ENCODE results near the gene TERT.

TERT gene

GRCh38 chr5:1259806-1260480 is 34.9 kb downstream of the TERT start:
- no peak for DNase-seq (ENCODE audit: low read depth in 2 of 2)

GRCh38 chr5:1257841-1258240 is 37.0 kb downstream of the TERT start:
- no peak for DNase-seq (ENCODE audit: low read depth in 2 of 2)

DNA sequence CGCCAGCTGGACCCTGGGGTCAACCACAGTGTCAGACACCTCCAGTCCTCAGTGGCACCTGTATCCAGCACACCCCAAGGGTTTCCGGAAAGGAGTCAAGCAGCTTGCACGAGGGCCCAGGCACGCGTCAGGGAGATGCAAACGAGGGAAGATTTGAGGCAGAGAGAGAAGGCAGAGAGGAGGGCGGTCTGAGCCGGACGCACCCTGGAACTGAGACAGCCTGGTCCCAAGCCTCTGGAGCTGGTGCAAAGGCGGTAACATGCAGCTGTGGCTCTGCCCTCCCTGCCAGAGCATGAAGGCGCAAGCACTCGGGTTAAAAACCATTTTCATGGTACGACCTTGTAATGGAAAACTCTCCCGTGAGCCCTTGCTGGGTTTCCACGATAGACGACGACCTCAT is 37.5 kb downstream of the TERT start:
- DNase-seq (ENCODE audit: low read depth in 2 of 2): no peak

GRCh38 chr5:1256776-1257175 is 38.1 kb downstream of the TERT start:
- DNase-seq (ENCODE audit: low read depth in 2 of 2): no peak

DNA sequence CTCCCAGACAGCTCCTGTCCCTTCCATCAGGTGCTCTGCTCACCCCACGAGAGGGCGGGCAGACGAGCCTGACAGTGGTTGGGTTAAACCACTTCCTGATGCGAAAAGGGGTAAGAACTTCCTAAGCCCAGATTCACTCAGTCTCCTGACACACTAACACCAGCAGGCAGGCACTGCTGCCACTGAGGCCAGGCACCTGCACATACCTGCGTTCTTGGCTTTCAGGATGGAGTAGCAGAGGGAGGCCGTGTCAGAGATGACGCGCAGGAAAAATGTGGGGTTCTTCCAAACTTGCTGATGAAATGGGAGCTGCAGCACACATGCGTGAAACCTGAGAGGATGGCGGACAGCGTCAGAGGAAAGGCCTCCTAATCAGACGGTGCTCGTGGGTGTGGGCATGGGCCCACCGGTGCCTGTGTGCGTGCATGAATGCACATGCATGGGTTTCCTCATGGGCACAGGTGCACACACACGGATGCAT is 39.7 kb downstream of the TERT start:
- DNase-seq (ENCODE audit: low read depth in 2 of 2): no peak

- DNase-seq (ENCODE audit: low read depth in 2 of 2): no peak
These were observed 40.7 kb downstream of the TERT start for GRCh38 chr5:1254196-1254595.

DNA sequence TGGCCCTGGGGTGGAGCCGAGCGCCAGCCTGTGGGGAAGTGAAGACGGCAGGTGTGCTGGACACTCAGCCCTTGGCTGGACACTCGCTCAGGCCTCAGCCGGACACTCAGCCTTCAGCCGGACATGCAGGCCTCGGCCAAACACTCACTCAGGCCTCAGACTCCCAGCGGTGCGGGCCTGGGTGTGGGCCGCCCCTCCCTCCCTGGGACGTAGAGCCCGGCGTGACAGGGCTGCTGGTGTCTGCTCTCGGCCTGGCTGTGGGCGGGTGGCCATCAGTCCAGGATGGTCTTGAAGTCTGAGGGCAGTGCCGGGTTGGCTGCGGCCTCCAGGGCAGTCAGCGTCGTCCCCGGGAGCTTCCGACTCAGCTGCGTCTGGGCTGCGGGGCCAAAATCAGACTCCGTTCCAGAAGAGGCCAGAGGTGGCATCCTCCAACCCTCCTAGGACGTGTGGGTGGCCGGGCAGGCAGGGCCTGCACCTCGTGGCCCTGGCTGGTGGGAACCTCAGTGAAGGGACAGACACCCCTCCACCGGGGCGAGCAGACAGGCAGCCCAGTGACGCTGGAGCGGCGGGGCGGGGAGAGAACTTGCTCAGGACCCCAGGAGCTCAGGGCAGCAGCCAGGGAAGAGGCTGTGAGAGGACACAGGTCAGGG is 41.3 kb downstream of the TERT start:
- no peak for DNase-seq (ENCODE audit: low read depth in 2 of 2)

DNA sequence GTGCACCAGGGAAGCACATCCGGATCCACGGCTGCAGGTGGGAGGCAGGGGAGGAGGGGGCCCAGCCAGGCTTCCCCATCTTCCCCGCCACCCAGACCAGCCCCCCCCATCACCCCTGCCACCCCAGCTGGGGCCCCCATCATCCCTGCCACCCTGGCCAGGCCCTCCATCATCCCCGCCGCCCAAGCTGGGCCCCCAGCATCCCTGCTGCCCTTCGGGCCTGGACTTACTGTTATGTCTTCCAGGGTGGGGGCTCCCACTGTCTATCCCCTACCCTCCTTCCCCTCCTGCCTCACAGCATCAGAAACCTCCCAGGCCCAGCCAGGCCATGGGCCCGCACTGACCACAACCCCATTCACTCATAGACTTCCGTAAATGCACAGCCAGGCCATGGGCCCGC is 42.2 kb downstream of the TERT start:
- DNase-seq (ENCODE audit: low read depth in 2 of 2): no peak

DNA sequence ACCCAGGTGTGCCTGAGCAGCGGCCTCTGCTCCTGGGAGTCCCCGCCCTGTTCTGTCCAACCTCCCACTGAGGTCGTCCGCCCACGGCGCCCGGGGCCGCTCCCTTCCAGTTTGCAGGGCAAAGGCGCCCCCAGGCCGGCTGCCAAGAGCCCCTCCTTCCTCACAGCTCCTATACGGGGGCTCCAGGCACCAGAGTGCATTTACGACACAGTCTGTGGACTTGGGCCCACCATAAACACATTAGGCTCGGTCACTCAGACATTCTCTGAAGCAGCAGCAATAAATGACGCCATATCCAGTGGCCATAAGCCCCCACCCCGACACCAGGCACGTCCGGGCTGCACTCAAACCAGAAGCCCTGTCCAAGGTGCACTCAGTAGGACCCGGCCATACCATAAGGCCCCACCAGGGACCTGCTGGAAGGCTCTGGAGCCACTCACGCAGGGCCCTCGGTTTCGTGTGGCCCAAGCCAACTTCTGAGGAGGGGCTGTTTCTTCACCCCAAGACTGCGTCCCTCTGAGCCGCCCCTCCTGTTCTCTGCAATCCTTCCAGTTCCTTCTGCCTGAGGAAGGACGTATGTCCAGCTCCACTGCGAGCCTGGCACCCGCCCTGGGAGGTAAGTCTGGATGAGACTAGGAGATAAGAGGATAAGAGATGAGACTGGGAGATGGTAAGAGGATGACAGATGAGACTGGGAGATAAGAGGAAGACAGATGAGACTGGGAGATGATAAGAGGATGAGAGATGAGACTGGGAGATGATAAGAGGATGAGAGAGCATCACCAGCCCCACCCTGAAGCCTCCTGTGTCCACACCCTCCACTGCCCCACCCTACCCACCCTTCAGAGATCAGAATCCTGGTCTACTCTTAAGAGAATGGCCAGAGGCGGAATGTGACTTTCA is 42.9 kb downstream of the TERT start:
- no peak for DNase-seq (ENCODE audit: low read depth in 2 of 2)

- DNase-seq (ENCODE audit: low read depth in 2 of 2): no peak
These were observed 45.2 kb downstream of the TERT start for GRCh38 chr5:1249366-1250280.

- no peak for DNase-seq (ENCODE audit: low read depth in 2 of 2)
These were observed 47.1 kb downstream of the TERT start for GRCh38 chr5:1247811-1248210.

DNA sequence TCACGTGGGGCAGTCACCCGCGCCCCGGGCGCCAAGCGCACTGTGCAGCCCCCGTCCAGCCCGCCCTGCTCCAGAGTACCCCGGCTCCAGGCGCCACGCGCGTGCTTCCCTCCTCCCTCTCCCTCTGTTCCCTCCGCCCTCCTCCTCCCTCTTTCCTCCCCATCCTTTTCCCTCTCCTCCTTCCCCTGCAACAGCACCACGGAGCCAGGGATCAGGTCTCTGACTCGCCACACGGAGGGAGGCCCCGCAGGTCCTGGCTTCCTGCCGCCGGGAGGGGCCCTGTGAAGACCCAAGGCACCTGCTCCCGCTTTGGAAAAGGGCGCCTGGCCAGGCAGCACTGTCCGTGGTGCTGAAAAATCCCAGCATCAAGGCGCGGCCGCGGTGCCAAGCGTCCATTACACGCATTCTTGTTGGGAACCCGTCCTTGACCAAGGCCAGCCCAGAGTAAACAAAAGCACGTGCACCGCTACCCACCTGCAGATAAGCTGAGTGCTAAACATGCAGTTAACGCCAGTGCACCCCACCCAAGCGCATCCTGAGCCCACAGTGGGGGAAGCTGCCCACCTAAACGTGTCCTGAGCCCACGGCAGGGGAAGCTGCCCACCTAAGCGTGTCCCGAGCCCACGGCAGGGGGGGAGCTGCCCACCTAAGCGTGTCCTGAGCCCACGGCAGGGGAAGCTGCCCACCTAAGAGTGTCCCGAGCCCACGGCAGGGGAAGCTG is 48.0 kb downstream of the TERT start:
- no peak for DNase-seq (ENCODE audit: low read depth in 2 of 2)

- DNase-seq (ENCODE audit: low read depth in 2 of 2): no peak
These were observed 48.8 kb downstream of the TERT start for GRCh38 chr5:1245905-1246576.

DNA sequence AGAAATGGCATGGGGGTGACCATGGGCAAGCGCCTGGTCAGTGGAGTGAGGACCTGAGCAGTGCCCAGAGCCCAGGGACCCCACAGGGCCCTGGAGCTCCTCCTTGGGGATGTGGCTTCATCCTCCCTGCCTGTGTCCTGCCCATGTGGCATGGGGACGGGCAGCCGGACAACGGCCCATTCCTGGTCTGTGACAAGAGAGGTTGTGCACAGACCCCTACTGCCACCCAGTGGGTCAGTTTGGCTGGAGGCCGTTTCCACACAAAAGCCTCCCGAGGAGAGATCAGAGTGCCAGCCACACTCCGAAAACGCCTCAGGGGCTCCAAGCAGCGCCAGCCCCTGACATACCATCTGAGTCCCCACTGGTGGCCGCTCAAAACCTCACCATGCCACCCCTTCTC is 49.9 kb downstream of the TERT start:
- DNase-seq (ENCODE audit: low read depth in 2 of 2): no peak

DNA sequence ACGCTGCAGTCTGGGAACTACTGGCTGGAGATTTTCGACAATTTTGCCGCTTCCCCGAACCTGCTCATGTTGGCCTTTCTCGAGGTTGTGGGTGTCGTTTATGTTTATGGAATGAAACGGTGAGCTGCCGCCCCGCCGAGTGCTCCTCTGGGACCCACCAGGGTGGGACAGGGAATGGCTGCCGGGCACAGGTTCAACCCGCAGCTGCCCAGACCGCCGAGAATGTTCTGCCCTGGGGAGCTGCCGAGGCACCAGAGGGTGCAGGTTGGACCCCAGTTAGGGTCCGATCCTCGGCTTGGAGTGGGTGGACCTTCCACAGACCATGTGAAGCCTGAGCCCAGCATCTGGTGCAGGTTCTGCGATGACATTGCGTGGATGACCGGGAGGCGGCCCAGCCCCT is 50.6 kb downstream of the TERT start:
- DNase-seq (ENCODE audit: low read depth in 2 of 2): no peak

DNA sequence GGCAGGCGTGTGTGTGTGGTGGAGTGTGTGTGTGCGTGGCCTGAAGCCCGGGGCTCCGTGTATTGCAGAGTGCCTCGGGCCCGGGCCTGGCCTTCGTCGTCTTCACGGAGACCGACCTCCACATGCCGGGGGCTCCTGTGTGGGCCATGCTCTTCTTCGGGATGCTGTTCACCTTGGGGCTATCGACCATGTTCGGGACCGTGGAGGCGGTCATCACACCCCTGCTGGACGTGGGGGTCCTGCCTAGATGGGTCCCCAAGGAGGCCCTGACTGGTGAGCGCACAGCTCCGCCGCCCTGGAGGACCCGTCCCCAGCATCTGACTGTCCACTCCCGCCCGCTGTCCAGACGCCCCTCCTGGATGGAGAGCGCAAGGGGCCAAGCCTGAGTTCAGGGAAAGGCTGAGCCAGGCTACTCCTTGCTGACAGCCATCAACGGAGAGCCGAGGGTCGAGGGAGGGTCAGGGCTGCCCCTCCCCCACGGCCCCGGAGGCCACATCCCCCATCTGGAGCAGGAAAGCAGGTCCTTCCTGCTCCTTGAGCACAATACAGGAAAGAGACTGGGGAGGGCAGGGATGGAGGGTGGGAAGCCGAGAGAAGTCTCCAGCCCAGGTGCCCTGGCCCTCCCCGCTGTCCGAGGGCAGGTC is 51.3 kb downstream of the TERT start:
- DNase-seq (ENCODE audit: low read depth in 2 of 2): no peak

DNA sequence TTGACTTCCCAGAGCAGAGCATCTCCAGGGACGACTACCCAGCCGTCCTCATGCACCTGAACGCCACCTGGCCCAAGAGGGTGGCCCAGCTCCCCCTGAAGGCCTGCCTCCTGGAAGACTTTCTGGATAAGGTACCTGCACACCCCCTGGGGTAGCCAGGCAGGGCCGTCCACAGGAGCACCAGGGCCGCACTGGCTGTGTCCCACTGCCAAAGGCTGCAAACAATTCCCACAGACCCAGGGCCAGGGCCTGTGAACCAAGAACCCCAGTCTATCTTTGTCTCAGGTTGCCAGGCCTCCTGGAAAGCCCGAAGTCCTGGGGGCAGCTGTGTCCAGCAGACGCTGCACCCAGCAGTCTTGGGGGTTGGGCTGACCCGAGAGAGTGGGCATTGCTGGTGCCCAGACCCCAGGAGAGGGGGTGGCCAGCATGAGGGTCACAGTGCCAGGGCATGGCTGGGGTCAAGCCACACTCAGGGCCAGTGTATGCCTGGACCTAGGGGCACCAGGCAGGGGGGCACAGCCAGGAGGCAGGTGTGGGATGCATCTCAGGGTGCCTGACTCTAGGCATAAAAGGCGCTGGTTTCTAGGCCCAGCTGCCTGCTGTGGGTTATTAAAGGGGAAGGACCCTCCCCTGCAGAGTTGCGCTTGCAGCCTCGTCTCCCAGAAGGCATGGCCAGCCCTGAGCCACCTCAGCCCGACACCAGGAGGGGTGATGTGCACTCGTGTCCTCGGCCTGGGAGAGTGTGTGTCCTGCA is 52.0 kb downstream of the TERT start:
- DNase-seq (ENCODE audit: low read depth in 2 of 2): no peak

DNA sequence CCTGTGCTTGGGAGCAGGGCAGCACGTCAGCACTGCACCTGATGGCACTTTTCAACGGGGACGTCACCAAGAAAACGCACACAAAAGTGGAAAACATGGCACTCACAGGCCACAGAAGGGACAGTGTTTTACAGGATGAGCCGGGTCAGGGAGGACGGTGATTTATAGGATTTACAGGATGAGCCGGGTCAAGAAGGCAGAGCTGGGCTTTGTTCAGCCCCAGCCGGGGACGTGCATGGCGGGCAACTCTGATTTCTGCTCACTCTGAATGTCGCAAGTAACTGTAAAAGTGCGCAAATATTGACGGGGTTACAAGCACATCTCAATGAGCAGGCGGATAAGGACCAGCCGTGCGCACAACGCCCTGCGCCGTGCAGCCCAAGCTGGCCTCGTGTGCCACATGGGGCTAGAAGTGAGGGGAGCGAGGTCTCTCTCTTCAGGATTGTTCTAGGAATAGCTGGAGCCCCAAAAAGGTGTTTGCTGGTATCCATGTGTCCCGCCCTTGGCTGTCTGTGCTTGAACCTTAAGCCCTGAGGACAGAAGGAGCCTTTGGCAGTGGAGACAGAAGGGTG is 53.3 kb downstream of the TERT start:
- no peak for DNase-seq (ENCODE audit: low read depth in 2 of 2)

All from fibroblast of skin of left quadriceps (primary cell).